Erythroblast (primary cell): ENCODE data around the gene SUSD6.

Experiments
- GATA1 ChIP-seq: IDR thresholded peaks from 2 replicates; pipeline ENCODE4 v1.6.1; 2011; ENCODE audit warnings: low read depth, mild to moderate bottlenecking, control low read depth, low read length, moderate library complexity
- POLR2A ChIP-seq: IDR thresholded peaks from 2 replicates; pipeline ENCODE4 v1.6.1; 2011; ENCODE audit warnings: mild to moderate bottlenecking, low read length

- no peak for TF ChIP-seq POLR2A
- TF ChIP-seq GATA1: no peak
Measured at GRCh38 chr14:69755784-69756183, 144.4 kb downstream of the SUSD6 start.
